Nasal cavity respiratory epithelium epithelial cell of viscerocranial mucosa (primary cell): ENCODE data around the gene OR13C2. TPM values are rescaled to one million over a fixed set of nuclear protein-coding genes. Genes with fewer than 3 reads are reported as not detected.

Experiments used
- total RNA-seq: library from RNA; depleted of rRNA; stranded (reverse); fragments of >200 nt; gene quantifications from 2 replicates; pipeline ENCODE4 v1.2.3, GENCODE V29; 2014

The OR13C2 gene
- not detected in 2 replicates for total RNA-seq

DNA sequence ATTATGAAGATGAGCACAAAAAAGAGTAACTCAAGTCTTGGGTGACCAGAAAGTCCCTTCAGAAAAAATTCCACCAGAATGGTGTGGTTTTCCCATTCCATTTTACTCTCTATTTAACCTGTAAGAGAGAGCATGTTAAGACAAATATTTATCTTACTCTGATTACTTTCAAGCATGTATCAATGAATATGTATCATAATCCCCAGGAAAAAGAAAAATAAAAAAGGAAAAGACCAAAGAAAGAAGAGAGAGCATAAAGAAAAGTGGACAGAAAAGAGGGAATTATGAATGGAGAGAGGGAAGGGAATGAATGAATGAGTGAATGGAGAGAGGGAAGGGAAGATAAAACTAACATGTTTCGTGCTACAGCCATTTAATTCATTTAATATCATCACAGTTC lies at the start of gene OR13C2:
Gene OR13C2, minus strand, starts transcription at position 101 of the 400 bp plus-strand sequence. Its CDS starts 0 bp downstream, at position 101.

GRCh38 chr9:104618104-104618503 lies 12.7 kb upstream of the OR13C2 start, which contains the start of gene OR13C9:
Gene OR13C9, minus strand, starts transcription at chr9:104618204. Its CDS starts 0 bp downstream, at chr9:104618204.

DNA sequence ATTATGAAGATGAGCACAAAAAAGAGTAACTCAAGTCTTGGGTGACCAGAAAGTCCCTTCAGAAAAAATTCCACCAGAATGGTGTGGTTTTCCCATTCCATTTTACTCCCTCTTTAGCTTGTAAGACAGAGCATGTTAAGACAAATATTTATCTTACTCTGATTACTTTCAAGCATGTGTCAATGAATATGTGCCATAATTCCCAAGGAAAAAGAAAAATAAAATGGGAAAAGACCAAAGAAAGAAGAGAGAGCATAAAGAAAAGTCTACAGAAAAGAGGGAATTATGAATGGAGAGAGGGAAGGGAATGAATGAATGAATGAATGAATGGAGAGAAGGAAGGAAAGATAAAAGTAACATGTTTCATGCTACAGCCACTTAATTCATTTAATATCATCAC lies 6.1 kb downstream of the OR13C2 start, which contains the start of gene OR13C5:
Gene OR13C5, minus strand, starts transcription at position 101 of the 400 bp plus-strand sequence. Its CDS starts 0 bp downstream, at position 101.

DNA sequence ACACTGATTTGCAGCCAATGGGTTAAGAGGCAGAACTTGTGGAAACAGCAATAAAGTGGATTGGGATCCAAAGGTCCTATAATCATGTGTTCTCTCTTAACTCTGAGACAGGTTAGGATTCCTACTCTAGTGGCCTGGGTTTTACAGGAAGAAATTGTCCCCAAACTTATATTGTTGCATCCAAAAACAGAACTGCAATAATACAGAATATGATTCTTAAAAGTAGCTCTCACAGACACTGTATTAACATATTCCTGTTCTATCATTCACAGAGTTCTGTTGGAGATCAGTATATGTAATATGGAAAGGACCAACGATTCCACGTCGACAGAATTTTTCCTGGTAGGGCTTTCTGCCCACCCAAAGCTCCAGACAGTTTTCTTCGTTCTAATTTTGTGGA lies 36.6 kb downstream of the OR13C2 start, which contains the start of gene OR13C8:
Gene OR13C8, plus strand, starts transcription at position 301 of the 400 bp plus-strand sequence. Its CDS starts 0 bp downstream, at position 301.

Other genes with a start within 250 kb of the OR13C2 start
- gene OR13F1, start 101.4 kb downstream of the OR13C2 start, total RNA-seq = not detected in 2 replicates
- not detected in 2 replicates for gene OR13C4, start 78.4 kb downstream of the OR13C2 start, total RNA-seq
- not detected in 2 replicates for gene OR13C3, start 68.8 kb downstream of the OR13C2 start, total RNA-seq
- gene OR13C8, start 36.5 kb downstream of the OR13C2 start, total RNA-seq = not detected in 2 replicates
- not detected in 2 replicates for gene OR13C5, start 6.2 kb downstream of the OR13C2 start, total RNA-seq
- gene OR13C9, start 12.6 kb upstream of the OR13C2 start, total RNA-seq = not detected in 2 replicates
- not detected in 2 replicates for gene OR13D1, start 88.9 kb upstream of the OR13C2 start, total RNA-seq
- 17.4 and 24.9 TPM in 2 replicates for gene NIPSNAP3A, start 142.1 kb upstream of the OR13C2 start, total RNA-seq
- gene NIPSNAP3B, start 158.5 kb upstream of the OR13C2 start, total RNA-seq = under 0.01 and 0.43 TPM in 2 replicates